H1 (cell line): ENCODE data around the gene MTR. TPM values are rescaled to one million over a fixed set of nuclear protein-coding genes. Genes with fewer than 3 reads are reported as not detected.

Source experiments
- CTCF ChIA-PET: fragments of 300-600 bp; sonication (Branson Sonifier 250); formaldehyde crosslinking; loops from one replicate; lab custom pipeline; 2021; ENCODE audit not compliant: partially characterized antibody; lab: Charles Lee
- POLR2A ChIA-PET: fragments of 300-600 bp; sonication (Branson Sonifier 250); formaldehyde crosslinking; loops from one replicate; lab custom pipeline; 2021; ENCODE audit warnings: inconsistent platforms; ENCODE audit not compliant: partially characterized antibody; lab: Charles Lee
- DNase-seq, 2 experiments: peaks; one replicate each; pipeline versions ENCODE4 v3.0.0 to v3.0.0-alpha.2; 2010 to 2022; ENCODE audit warnings: low spot score in 2 of 2, low read depth in 1 of 2, mixed read lengths in 1 of 2
- FAIRE-seq: peaks from 2 replicates; lab custom pipeline; 2011; peaks lifted over from hg19 to GRCh38; lab: Jason Lieb, UNC
- H2AFZ ChIP-seq: 2 replicates; pipeline ENCODE4 v1.8.1; 2012; ENCODE audit warnings: low read length, inconsistent platforms
- H2AK5ac ChIP-seq: 2 replicates; pipeline ENCODE4 v1.6.1; 2013; ENCODE audit warnings: low read depth, low read length
- H2BK120ac ChIP-seq: replicated peaks from 2 replicates; pipeline ENCODE3; 2013; ENCODE audit warnings: low read depth, low read length, inconsistent platforms
- H2BK12ac ChIP-seq: 2 replicates; pipeline ENCODE4 v1.6.1; 2013; ENCODE audit warnings: low read depth, low read length
- H2BK15ac ChIP-seq: 2 replicates; pipeline ENCODE4 v1.6.1; 2013; ENCODE audit warnings: low read length
- H2BK20ac ChIP-seq: 2 replicates; pipeline ENCODE4 v1.6.1; 2013; ENCODE audit warnings: low read length
- H2BK5ac ChIP-seq: 2 replicates; pipeline ENCODE4 v1.6.1; 2013; ENCODE audit warnings: low read depth, low read length
- H3K14ac ChIP-seq: 2 replicates; pipeline ENCODE4 v1.6.1; 2013; ENCODE audit warnings: inconsistent platforms; ENCODE audit not compliant: insufficient read length
- H3K18ac ChIP-seq: 2 replicates; pipeline ENCODE4 v1.6.1; 2013; ENCODE audit warnings: low read length; ENCODE audit errors: extremely low read depth
- H3K23ac ChIP-seq: 2 replicates; pipeline ENCODE4 v1.6.1; 2013; ENCODE audit warnings: inconsistent platforms; ENCODE audit not compliant: insufficient read length
- H3K23me2 ChIP-seq: 2 replicates; pipeline ENCODE4 v1.6.1; 2013; ENCODE audit warnings: low read depth, low read length
- H3K27ac ChIP-seq: 2 replicates; pipeline ENCODE4 v1.6.1; 2011; ENCODE audit warnings: low read depth, low read length, inconsistent platforms
- H3K27me3 ChIP-seq, 4 experiments: replicated peaks in 1 of 4; 1 replicate in 1 of 4; 2 replicates in 3 of 4; pipeline versions ENCODE4 v1.6.1 to v1.8.1; 2011 to 2013; ENCODE audit warnings: low read length in 3 of 4, mild to moderate bottlenecking in 3 of 4, inconsistent platforms in 2 of 4, mixed read lengths in 2 of 4, moderate library complexity in 1 of 4; ENCODE audit not compliant: control insufficient read depth in 3 of 4, insufficient read depth in 3 of 4; ENCODE audit errors: extremely low read depth in 1 of 4
- H3K36me3 ChIP-seq, 4 experiments: 2 replicates each; pipeline versions ENCODE4 v1.6.1 to v1.8.1; 2011 to 2013; ENCODE audit warnings: mild to moderate bottlenecking in 4 of 4, low read length in 3 of 4, moderate library complexity in 2 of 4, control low read depth in 1 of 4, inconsistent platforms in 1 of 4; ENCODE audit not compliant: insufficient read depth in 4 of 4, control insufficient read depth in 2 of 4
- H3K4ac ChIP-seq: replicated peaks from 2 replicates; pipeline ENCODE3; 2013; ENCODE audit warnings: low read length, low read depth, mixed read lengths, inconsistent platforms; ENCODE audit not compliant: insufficient read length
- H3K4me1 ChIP-seq, 4 experiments: replicated peaks in 1 of 4; 1 replicate in 1 of 4; 2 replicates in 3 of 4; pipeline versions ENCODE4 v1.6.1 to v1.8.1; 2011 to 2013; ENCODE audit warnings: low read length in 3 of 4, inconsistent platforms in 2 of 4, mixed read lengths in 1 of 4; ENCODE audit not compliant: insufficient read depth in 4 of 4, control insufficient read depth in 3 of 4
- H3K4me2 ChIP-seq, 2 experiments: 2 replicates each; pipeline versions ENCODE4 v1.6.1 to v1.8.1; 2011 to 2013; ENCODE audit warnings: low read depth in 2 of 2, low read length in 2 of 2, control low read depth in 1 of 2, inconsistent platforms in 1 of 2, mild to moderate bottlenecking in 1 of 2; ENCODE audit not compliant: insufficient read depth in 1 of 2
- H3K4me3 ChIP-seq, 4 experiments: fragments of 200-600, 300-600 bp in 1 of 4; sonication (generic), shearing (Covaris generic), sonication (Bioruptor Twin) in 1 of 4; 2 replicates each; pipeline versions ENCODE4 v1.5.1 to v1.8.1; 2011 to 2016; ENCODE audit warnings: low read length in 4 of 4, low read depth in 3 of 4, control low read depth in 2 of 4, inconsistent platforms in 2 of 4, mild to moderate bottlenecking in 2 of 4, mixed read lengths in 1 of 4, moderate library complexity in 1 of 4; ENCODE audit not compliant: insufficient read depth in 2 of 4; ENCODE audit errors: extremely low read depth in 1 of 4
- H3K56ac ChIP-seq: replicated peaks from 2 replicates; pipeline ENCODE3; 2013; ENCODE audit warnings: low read depth, mild to moderate bottlenecking, mixed read lengths, low read length, inconsistent platforms; ENCODE audit not compliant: insufficient read length
- H3K79me1 ChIP-seq: 2 replicates; pipeline ENCODE4 v1.6.1; 2013; ENCODE audit warnings: low read depth, low read length, control low read depth
- H3K79me2 ChIP-seq, 2 experiments: 2 replicates each; pipeline versions ENCODE4 v1.6.1 to v1.8.1; 2012 to 2013; ENCODE audit warnings: low read length in 2 of 2, mild to moderate bottlenecking in 2 of 2, inconsistent platforms in 1 of 2; ENCODE audit not compliant: insufficient read depth in 2 of 2, control insufficient read depth in 1 of 2
- H3K9ac ChIP-seq, 4 experiments: replicated peaks in 1 of 4; 1 replicate in 1 of 4; 2 replicates in 3 of 4; pipeline versions ENCODE4 v1.6.1 to v1.8.1; 2011 to 2013; ENCODE audit warnings: low read depth in 3 of 4, low read length in 3 of 4, control low read depth in 2 of 4, mild to moderate bottlenecking in 2 of 4, moderate library complexity in 2 of 4, inconsistent platforms in 1 of 4; ENCODE audit errors: extremely low read depth in 1 of 4
- H3K9me3 ChIP-seq, 2 experiments: 2 replicates each; pipeline versions ENCODE4 v1.6.1 to v1.8.1; 2012 to 2013; ENCODE audit warnings: mild to moderate bottlenecking in 2 of 2, moderate library complexity in 2 of 2, control low read depth in 1 of 2, inconsistent platforms in 1 of 2, low read depth in 1 of 2, low read length in 1 of 2, mixed read lengths in 1 of 2; ENCODE audit not compliant: insufficient read depth in 2 of 2
- H4K20me1 ChIP-seq, 2 experiments: replicated peaks in 1 of 2; 2 replicates each; pipeline versions ENCODE3 to v1.8.1; 2011 to 2013; ENCODE audit warnings: inconsistent platforms in 2 of 2, low read length in 2 of 2, mild to moderate bottlenecking in 1 of 2; ENCODE audit not compliant: insufficient read depth in 2 of 2, control insufficient read depth in 1 of 2
- H4K5ac ChIP-seq: 2 replicates; pipeline ENCODE4 v1.6.1; 2013; ENCODE audit warnings: low read length, low read depth, mixed read lengths, inconsistent platforms; ENCODE audit not compliant: insufficient read length
- H4K8ac ChIP-seq: 2 replicates; pipeline ENCODE4 v1.8.0; 2013; ENCODE audit warnings: mild to moderate bottlenecking, moderate library complexity, low read length, inconsistent platforms; ENCODE audit not compliant: insufficient read depth; ENCODE audit errors: extremely low read depth
- H4K91ac ChIP-seq: replicated peaks from 2 replicates; pipeline ENCODE3; 2013; ENCODE audit warnings: low read length, mixed read lengths, inconsistent platforms; ENCODE audit not compliant: insufficient read length
- E2F6 ChIP-seq: IDR thresholded peaks from 2 replicates; pipeline ENCODE4 v1.6.1; 2012; ENCODE audit warnings: inconsistent platforms
- MAFK ChIP-seq: IDR thresholded peaks from 2 replicates; pipeline ENCODE4 v1.6.1; 2012; ENCODE audit warnings: low read depth, mild to moderate bottlenecking, improper control_type of control experiment, low read length
- MAX ChIP-seq: IDR thresholded peaks from 2 replicates; pipeline ENCODE4 v1.6.1; 2012; ENCODE audit warnings: inconsistent platforms
- RAD21 ChIP-seq, 2 experiments: IDR thresholded peaks in 1 of 2; conservative IDR thresholded peaks in 1 of 2; 2 replicates each; pipeline ENCODE4 v1.6.1; 2011; ENCODE audit warnings: low read depth in 2 of 2, low read length in 2 of 2, improper control_type of control experiment in 1 of 2, inconsistent platforms in 1 of 2, mild to moderate bottlenecking in 1 of 2, moderate library complexity in 1 of 2
- RBBP5 ChIP-seq: IDR thresholded peaks from 2 replicates; pipeline ENCODE4 v1.7.1; 2012; ENCODE audit warnings: low read depth, mild to moderate bottlenecking, inconsistent platforms, low read length, moderate library complexity, borderline replicate concordance
- SAP30 ChIP-seq: fragments of 300-600 bp; sonication (generic); IDR thresholded peaks from 2 replicates; pipeline ENCODE4 v1.7.1; 2012; ENCODE audit warnings: low read length, moderate library complexity, mild to moderate bottlenecking, inconsistent platforms; ENCODE audit not compliant: insufficient read depth, insufficient replicate concordance
- SIRT6 ChIP-seq: IDR thresholded peaks from one replicate; pipeline ENCODE4 v1.7.1; 2012; ENCODE audit warnings: low read length, inconsistent platforms
- SRF ChIP-seq: IDR thresholded peaks from 2 replicates; pipeline ENCODE4 v1.6.1; 2011; ENCODE audit warnings: mild to moderate bottlenecking, low read depth, low read length, moderate library complexity
- TAF7 ChIP-seq: optimal IDR thresholded peaks from 2 replicates; pipeline ENCODE3; 2011; ENCODE audit warnings: low read depth, mild to moderate bottlenecking, inconsistent platforms, low read length, moderate library complexity, borderline replicate concordance
- TBP ChIP-seq: IDR thresholded peaks from 2 replicates; pipeline ENCODE4 v1.6.1; 2011; ENCODE audit warnings: low read depth, low read length, improper control_type of control experiment
- WGBS, 2 experiments: shearing (Covaris generic) in 1 of 2; methylation state at CpG; one replicate each; pipeline versions ENCODE4 v1.1.6 to v1.1.7; 2013 to 2015; ENCODE audit warnings: low lambda C conversion rate in 2 of 2, mixed read lengths in 2 of 2, inconsistent platforms in 1 of 2, low coverage in 1 of 2, missing lambda C conversion rate in 1 of 2; ENCODE audit not compliant: insufficient replicate concordance in 2 of 2, insufficient coverage in 1 of 2, insufficient read length in 1 of 2; ENCODE audit errors: extremely low coverage in 1 of 2, missing lambda C conversion rate in 1 of 2; 5-methylcytosine and 5-hydroxymethylcytosine counted together
- polyA plus RNA-seq, 7 experiments: library from polyadenylated mRNA; depleted of rRNA in 3 of 7; stranded (reverse) in 5 of 7; unstranded in 2 of 7; fragments of >200 nt in 5 of 7; fragments of 200-250 nt in 2 of 7; gene quantifications; 1 replicate in 5 of 7; 2 replicates in 1 of 7; 4 replicates in 1 of 7; pipeline versions ENCODE4 v1.2.1 to v1.2.3, GENCODE V29; 2011 to 2013; ENCODE audit warnings: missing spikeins in 2 of 7, mixed read lengths in 2 of 7
- total RNA-seq: library from RNA; stranded (reverse); fragmentation: NEBNext Ultra II Directional; extraction: Animal tissue kit (Norgen Biotek cat#: 25700); gene quantifications from 2 replicates; pipeline ENCODE4 v1.2.1, GENCODE V29; 2021

MTR gene
- total and polyA plus RNA-seq, 2 of the 8 experiments (the other 6 are each of a cell fraction or from before 2014, with no cell fraction given), result 4.8 to 27.4 TPM

- no peak for FAIRE-seq
- Histone ChIP-seq H3K36me3 (peaks cover 0 to 5% (median 0%) of the 10 kb centered on the region in 4 experiments; a peak in 1 of 8 replicates), H3K56ac (no peak overlapping the region), H3K18ac (no peak overlapping the region), H2BK5ac (no peak overlapping the region), H3K27ac (no peak overlapping the region), H3K9ac (no peak overlapping the region), H3K27me3 (no peaks in the 10 kb centered on the region), H3K9me3 (no peaks in the 10 kb centered on the region), H3K4me1 (no peaks in the 10 kb centered on the region), H2AFZ (no peak overlapping the region), H4K5ac (no peak overlapping the region), H3K23ac (no peak overlapping the region), H4K91ac (no peak overlapping the region), H4K20me1 (no peaks in the 10 kb centered on the region), H3K4me3 (no peak overlapping the region), H3K14ac (no peak overlapping the region), H2AK5ac (no peak overlapping the region), H3K23me2 (no peaks in the 10 kb centered on the region), H3K4me2 (no peak overlapping the region), H4K8ac (no peak overlapping the region), H2BK120ac (no peak overlapping the region), H3K79me2 (no peaks in the 10 kb centered on the region), H2BK15ac (no peak overlapping the region), H3K4ac (no peak overlapping the region), H3K79me1 (no peaks in the 10 kb centered on the region), H2BK20ac (no peak overlapping the region), H2BK12ac (no peak overlapping the region)
- POLR2A ChIA-PET, result no interaction called here
- no peak for DNase-seq
- 91% methylated on average over 15 of the region's 16 CpGs; no CpG with 5 or more reads in 1 of the 2 experiments for WGBS, 2 experiments
- CTCF ChIA-PET, result interaction anchor here (0.6 to 4.9 kb wide), 4 partner anchors 14 to 726 kb away, joined by 3 to 26 read pairs (median 4); no protein-coding TSS in a partner anchor
- no peak for TF ChIP-seq TBP
- no peak for TF ChIP-seq SAP30
- no peak for TF ChIP-seq E2F6
- no peak for TF ChIP-seq SRF
- no peak for TF ChIP-seq TAF7
- TF ChIP-seq SIRT6, result no peak
- no peak for TF ChIP-seq MAFK
- TF ChIP-seq RBBP5, result no peak
- no peak for TF ChIP-seq RAD21 (IDR thresholded peaks at IDR 0.05 in 1 of 2, conservative IDR thresholded peaks at IDR 0.05 in 1 of 2; ENCODE audit: low read depth in 2 of 2, low read length in 2 of 2)
- TF ChIP-seq MAX, result no peak
Observed at GRCh38 chr1:236751385-236751784, 43.7 kb upstream of the MTR start.
